Activated naive CD4-positive, alpha-beta T cell treated with anti-CD3 and anti-CD28 coated beads for 36 hours (primary cell): Measurements from ENCODE around the gene DEPDC4. TPM values are rescaled to one million over a fixed set of nuclear protein-coding genes. Genes with fewer than 3 reads are reported as not detected.
A peak's percentile ranks its signal among the peaks of the same experiment; 100 is the strongest.
"Not testable (repeated sequence)": the region's sequence is repeated elsewhere in the genome, so short reads cannot be mapped to it uniquely, and the experiment has no call there.

Experiments used
- CTCF ChIA-PET: fragments of 350-600 bp; sonication (Branson Sonifier 250); formaldehyde crosslinking; loops from one replicate; lab custom pipeline; 2021; ENCODE audit warnings: antibody characterized with exemption; lab: Charles Lee
- DNase-seq: peaks from one replicate; pipeline ENCODE4 v3.0.0-alpha.2; 2020
- H3K27ac Mint-ChIP-seq: one replicate; pipeline ENCODE4 v1.8.0; 2021; ENCODE audit warnings: mild to moderate bottlenecking, mixed read lengths
- H3K27me3 Mint-ChIP-seq: one replicate; pipeline ENCODE4 v1.8.0; 2021; ENCODE audit warnings: low read depth, mixed read lengths
- H3K36me3 Mint-ChIP-seq: one replicate; pipeline ENCODE4 v1.8.0; 2021; ENCODE audit warnings: low read depth, mixed read lengths
- H3K4me1 Mint-ChIP-seq: one replicate; pipeline ENCODE4 v1.8.0; 2021; ENCODE audit warnings: low read depth, mixed read lengths
- H3K4me3 Mint-ChIP-seq: one replicate; pipeline ENCODE4 v1.8.0; 2021; ENCODE audit warnings: mild to moderate bottlenecking, moderate library complexity, mixed read lengths
- H3K9me3 Mint-ChIP-seq: one replicate; pipeline ENCODE4 v1.8.0; 2021; ENCODE audit warnings: mixed read lengths
- intact Hi-C: fragments of 100-400 bp; cut with micrococcal nuclease; formaldehyde crosslinking; loops from one replicate; pipeline ENCODE4 v1.15.1; 2023
- total RNA-seq, 2 experiments: library from RNA; stranded (reverse); gene quantifications; one replicate each; pipeline ENCODE4 v1.2.3, GENCODE V29; 2021

DEPDC4 gene
- total RNA-seq, 2 experiments from 2014 or later = 3.4 to 3.6 TPM

GRCh38 chr12:100229036-100229635 lies 37.7 kb downstream of the DEPDC4 start:
- CTCF ChIA-PET = interaction anchor here (0.8 to 1.4 kb wide), 3 partner anchors 45 to 1362 kb away, joined by 3 to 6 read pairs (median 3); no protein-coding TSS in a partner anchor
- intact Hi-C loops = no loop called here
- Mint-ChIP-seq H3K36me3 (peaks cover 7% of the 10 kb centered on the region), H3K27me3 (no peaks in the 10 kb centered on the region), H3K27ac (no peak overlapping the region), H3K4me3 (no peak overlapping the region), H3K9me3 (no peaks in the 10 kb centered on the region), H3K4me1 (no peaks in the 10 kb centered on the region)
- DNase-seq = no peak

DNA sequence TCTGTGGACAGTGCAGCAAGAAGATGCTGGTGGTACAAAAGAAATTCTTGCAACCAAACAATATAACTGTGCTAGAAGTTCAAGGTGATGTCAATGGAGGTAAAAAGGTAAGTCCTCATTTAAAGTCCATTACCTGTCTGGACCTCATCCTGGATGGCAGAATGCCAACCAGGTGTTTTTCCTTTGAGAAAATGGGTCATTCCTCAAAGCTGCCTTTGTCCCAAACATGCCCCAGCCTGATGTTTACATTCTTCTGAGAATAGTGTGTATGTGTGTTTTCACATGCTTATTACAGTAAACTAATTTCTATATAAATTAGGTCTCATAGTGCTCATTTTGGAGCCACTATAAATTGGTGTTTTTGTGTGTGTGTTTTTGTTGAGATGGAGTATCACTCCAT lies 41.4 kb downstream of the DEPDC4 start:
- H3K36me3 Mint-ChIP-seq = peaks cover 11% of the 10 kb centered on the region
- H3K9me3 Mint-ChIP-seq = no peaks in the 10 kb centered on the region
- CTCF ChIA-PET = no interaction called here
- DNase-seq = no peak
- no peaks in the 10 kb centered on the region for H3K4me1 Mint-ChIP-seq
- H3K27me3 Mint-ChIP-seq = no peaks in the 10 kb centered on the region
- H3K4me3 Mint-ChIP-seq = no peak overlapping the region
- intact Hi-C loops = no loop called here
- H3K27ac Mint-ChIP-seq = no peak overlapping the region

DNA sequence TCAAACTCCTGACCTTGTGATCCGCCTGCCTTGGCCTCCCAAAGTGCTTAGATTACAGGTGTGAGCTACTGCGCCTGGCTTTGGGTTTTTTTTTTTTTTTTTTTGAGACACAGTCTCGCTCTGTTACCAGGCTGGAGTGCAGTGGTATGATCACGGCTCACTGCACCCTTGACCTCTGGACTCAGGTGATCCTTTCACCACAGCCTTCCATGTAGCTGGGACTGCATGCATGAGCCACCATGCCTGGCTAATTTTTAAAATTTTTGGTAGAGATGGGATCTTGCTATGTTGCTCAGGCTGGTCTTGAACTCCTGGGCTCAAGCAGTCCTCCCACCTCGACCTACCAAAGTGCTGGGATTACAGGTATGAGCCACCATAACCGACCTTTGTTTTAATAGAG lies 44.7 kb downstream of the DEPDC4 start:
- H3K27me3 Mint-ChIP-seq, H3K27ac Mint-ChIP-seq, H3K9me3 Mint-ChIP-seq, H3K4me1 Mint-ChIP-seq, DNase-seq, intact Hi-C loops, CTCF ChIA-PET, H3K4me3 Mint-ChIP-seq: not testable (repeated sequence)
- peaks cover 13% of the 10 kb centered on the region for H3K36me3 Mint-ChIP-seq

DNA sequence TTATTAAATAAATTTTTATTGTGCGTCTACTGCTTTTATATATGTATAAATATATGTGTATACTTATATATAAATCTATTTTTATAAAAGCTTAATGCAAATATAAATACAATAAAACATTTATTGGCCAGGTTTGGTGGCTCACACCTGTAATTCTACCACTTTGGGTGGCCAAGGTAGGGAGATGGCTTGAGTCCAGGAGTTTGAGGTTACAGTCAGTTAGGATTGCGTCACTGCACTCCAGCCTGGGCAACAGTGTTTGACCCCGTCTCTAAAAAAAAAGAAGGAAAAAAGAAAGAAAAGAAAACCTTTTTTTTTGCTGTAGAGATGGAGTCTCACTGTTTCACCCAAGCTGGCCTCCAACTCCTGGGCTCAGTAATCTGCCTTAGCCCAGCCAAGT lies 45.4 kb downstream of the DEPDC4 start:
- Mint-ChIP-seq H3K4me3 (no peak overlapping the region), H3K27me3 (no peaks in the 10 kb centered on the region), H3K9me3 (no peaks in the 10 kb centered on the region), H3K36me3 (peaks cover 13% of the 10 kb centered on the region), H3K4me1 (no peaks in the 10 kb centered on the region), H3K27ac (no peak overlapping the region)
- no peak for DNase-seq
- CTCF ChIA-PET = no interaction called here
- intact Hi-C loops = no loop called here

- intact Hi-C loops = no loop called here
- Mint-ChIP-seq H3K27me3 (no peaks in the 10 kb centered on the region), H3K4me3 (no peak overlapping the region), H3K4me1 (no peaks in the 10 kb centered on the region), H3K36me3 (peaks cover 6% of the 10 kb centered on the region), H3K27ac (no peak overlapping the region), H3K9me3 (no peaks in the 10 kb centered on the region)
- DNase-seq = no peak
- CTCF ChIA-PET = interaction anchor here (0.9 kb wide), 1 partner anchor 64 kb away, joined by 3 read pairs; no protein-coding TSS in a partner anchor
Measured at GRCh38 chr12:100219328-100220109, 47.4 kb downstream of the DEPDC4 start.

GRCh38 chr12:100216337-100216736 lies 50.5 kb downstream of the DEPDC4 start:
- no peak overlapping the region for H3K4me3 Mint-ChIP-seq
- no peak overlapping the region for H3K27ac Mint-ChIP-seq
- H3K4me1 Mint-ChIP-seq = no peaks in the 10 kb centered on the region
- H3K27me3 Mint-ChIP-seq = no peaks in the 10 kb centered on the region
- no peaks in the 10 kb centered on the region for H3K9me3 Mint-ChIP-seq
- CTCF ChIA-PET = no interaction called here
- peaks cover 3% of the 10 kb centered on the region for H3K36me3 Mint-ChIP-seq
- DNase-seq = no peak
- intact Hi-C loops = no loop called here

DNA sequence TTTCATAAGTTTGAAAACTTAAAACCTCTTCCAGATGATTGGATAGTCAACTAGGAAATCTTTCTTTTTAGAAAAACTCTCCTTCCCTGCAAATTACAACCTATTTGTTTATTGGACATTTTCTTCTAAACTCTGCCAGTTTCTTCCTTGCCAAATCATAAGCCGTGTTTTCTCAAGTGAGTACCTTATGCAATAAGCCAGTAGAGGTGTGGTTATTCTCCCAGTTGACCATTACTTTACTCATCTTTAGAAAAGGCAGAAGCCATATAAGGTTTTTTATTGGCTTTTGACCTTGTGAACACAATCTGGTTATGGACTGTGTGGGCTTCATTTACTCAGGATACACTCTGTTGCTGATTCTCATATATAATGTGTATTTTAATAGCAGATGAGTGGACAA lies 51.7 kb downstream of the DEPDC4 start:
- CTCF ChIA-PET = no interaction called here
- Mint-ChIP-seq H3K36me3 (peaks cover 3% of the 10 kb centered on the region), H3K27ac (no peak overlapping the region)

GRCh38 chr12:100214518-100214917 lies 52.4 kb downstream of the DEPDC4 start:
- H3K4me3 Mint-ChIP-seq = no peak overlapping the region
- H3K9me3 Mint-ChIP-seq = no peaks in the 10 kb centered on the region
- peak overlapping the region; percentile 32 for H3K27ac Mint-ChIP-seq
- CTCF ChIA-PET = interaction anchor here (1.5 kb wide), 1 partner anchor 60 kb away, joined by 6 read pairs; no protein-coding TSS in a partner anchor
- no peaks in the 10 kb centered on the region for H3K4me1 Mint-ChIP-seq
- DNase-seq = no peak
- intact Hi-C loops = no loop called here
- peaks cover 6% of the 10 kb centered on the region for H3K36me3 Mint-ChIP-seq
- no peaks in the 10 kb centered on the region for H3K27me3 Mint-ChIP-seq

More for the DNA sequence above, 51.7 kb downstream of the DEPDC4 start:
- Mint-ChIP-seq H3K4me3 (no peak overlapping the region), H3K27me3 (no peaks in the 10 kb centered on the region), H3K9me3 (no peaks in the 10 kb centered on the region), H3K4me1 (no peaks in the 10 kb centered on the region)
- DNase-seq = no peak
- intact Hi-C loops = no loop called here

GRCh38 chr12:100213016-100213891 lies 53.6 kb downstream of the DEPDC4 start:
- no peaks in the 10 kb centered on the region for H3K27me3 Mint-ChIP-seq
- H3K4me3 Mint-ChIP-seq = no peak overlapping the region
- CTCF ChIA-PET = interaction anchor here (0.8 to 1.5 kb wide), 2 partner anchors 58 to 192 kb away, joined by 3 to 6 read pairs; no protein-coding TSS in a partner anchor
- intact Hi-C loops = no loop called here
- H3K4me1 Mint-ChIP-seq = no peaks in the 10 kb centered on the region
- H3K9me3 Mint-ChIP-seq = no peaks in the 10 kb centered on the region
- peaks cover 11% of the 10 kb centered on the region for H3K36me3 Mint-ChIP-seq
- H3K27ac Mint-ChIP-seq = no peak overlapping the region
- no peak for DNase-seq

DNA sequence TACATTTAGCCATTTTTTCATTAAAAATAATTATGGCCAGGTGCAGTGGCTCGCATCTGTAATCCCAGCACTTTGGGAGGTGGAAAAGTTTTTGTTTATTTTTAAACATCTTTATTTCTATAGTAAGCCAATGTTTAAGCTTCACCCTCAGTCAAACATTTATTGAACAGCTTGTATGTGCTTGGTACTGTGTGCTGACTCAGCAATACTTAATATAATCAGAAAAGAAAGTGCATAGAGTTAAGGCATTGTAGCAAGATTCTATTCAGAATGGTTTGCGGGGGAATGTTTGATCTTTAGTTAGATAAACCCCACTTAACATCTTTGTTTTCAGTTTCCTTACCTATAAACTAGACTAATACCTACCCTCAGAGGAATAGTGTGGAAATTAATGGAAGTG lies 55.2 kb downstream of the DEPDC4 start:
- DNase-seq = no peak
- intact Hi-C loops = no loop called here
- Mint-ChIP-seq H3K27me3 (no peaks in the 10 kb centered on the region), H3K4me3 (no peak overlapping the region), H3K4me1 (no peaks in the 10 kb centered on the region), H3K9me3 (no peaks in the 10 kb centered on the region), H3K27ac (no peak overlapping the region), H3K36me3 (peaks cover 11% of the 10 kb centered on the region)
- CTCF ChIA-PET = interaction anchor here (0.6 to 0.7 kb wide), 2 partner anchors 9 to 28 kb away, joined by 3 read pairs; no protein-coding TSS in a partner anchor

- DNase-seq = no peak
- Mint-ChIP-seq H3K9me3 (no peaks in the 10 kb centered on the region), H3K27me3 (no peaks in the 10 kb centered on the region), H3K4me1 (peaks cover 3% of the 10 kb centered on the region), H3K4me3 (no peak overlapping the region), H3K36me3 (peaks cover 11% of the 10 kb centered on the region), H3K27ac (no peak overlapping the region)
- CTCF ChIA-PET = no interaction called here
- intact Hi-C loops = no loop called here
Measured at GRCh38 chr12:100208834-100209233, 58.0 kb downstream of the DEPDC4 start.

DNA sequence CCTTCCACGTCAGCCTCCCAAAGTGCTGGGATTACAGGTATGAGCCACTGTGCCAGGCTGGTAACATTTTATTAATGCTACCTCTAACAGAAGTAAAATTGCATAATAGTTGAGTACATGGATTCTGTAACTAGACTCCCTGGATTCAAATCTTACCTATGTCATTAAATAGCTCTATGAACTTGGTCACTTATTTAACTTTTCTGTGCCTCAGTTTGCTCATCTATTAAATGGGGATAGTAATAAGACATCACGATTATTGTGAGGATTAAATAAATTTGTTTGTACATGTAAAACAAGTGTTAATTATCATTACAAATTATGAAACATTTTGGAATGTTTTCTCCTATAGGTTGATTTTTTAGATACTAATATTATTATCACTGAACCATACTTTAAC lies 59.6 kb downstream of the DEPDC4 start:
- Mint-ChIP-seq H3K4me1 (peaks cover 11% of the 10 kb centered on the region), H3K27me3 (no peaks in the 10 kb centered on the region), H3K27ac (no peak overlapping the region), H3K4me3 (no peak overlapping the region), H3K9me3 (no peaks in the 10 kb centered on the region), H3K36me3 (peaks cover 9% of the 10 kb centered on the region)
- CTCF ChIA-PET = no interaction called here
- no peak for DNase-seq
- intact Hi-C loops = no loop called here
